GM19025 (cell line): Measurements from ENCODE around the gene ADRA2B.

ENCODE experiments used
- ATAC-seq: cut with Tn5 transposase; IDR thresholded peaks from one replicate; pipeline ENCODE4 v1.9.1; 2021; ENCODE audit warnings: mild to moderate bottlenecking, low read depth, moderate library complexity; ENCODE audit not compliant: unreplicated experiment

ADRA2B gene

DNA sequence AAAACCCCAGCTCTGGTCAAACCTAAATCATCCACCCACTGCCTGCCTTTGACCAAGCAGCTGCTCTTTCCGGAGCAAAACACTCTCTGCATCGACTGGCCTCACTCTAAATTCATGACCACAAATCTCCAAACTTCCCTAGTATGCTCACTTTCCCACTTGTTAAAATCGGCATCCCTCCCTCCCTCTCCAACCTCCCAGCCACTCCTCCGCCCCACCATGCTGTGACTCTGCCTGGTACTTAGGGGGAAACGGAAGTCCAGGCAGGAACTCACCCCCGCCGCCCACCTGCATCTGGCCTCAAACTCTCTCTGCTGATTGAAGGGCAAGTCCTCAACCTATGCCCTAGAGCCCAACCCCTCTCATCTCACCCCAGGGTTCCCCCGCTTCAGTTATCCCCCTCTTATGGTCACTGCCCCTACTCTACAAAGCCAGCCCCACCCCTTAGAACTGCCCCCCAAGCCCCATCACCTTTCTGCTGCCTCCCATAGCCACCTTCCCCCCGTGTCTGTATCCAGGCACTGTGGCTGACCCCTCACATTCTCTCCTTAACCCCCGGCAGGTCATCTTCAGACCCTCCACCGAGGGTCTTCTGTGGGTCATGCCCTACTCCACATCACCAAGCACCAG lies 3.8 kb upstream of the ADRA2B start:
- ATAC-seq: no peak

DNA sequence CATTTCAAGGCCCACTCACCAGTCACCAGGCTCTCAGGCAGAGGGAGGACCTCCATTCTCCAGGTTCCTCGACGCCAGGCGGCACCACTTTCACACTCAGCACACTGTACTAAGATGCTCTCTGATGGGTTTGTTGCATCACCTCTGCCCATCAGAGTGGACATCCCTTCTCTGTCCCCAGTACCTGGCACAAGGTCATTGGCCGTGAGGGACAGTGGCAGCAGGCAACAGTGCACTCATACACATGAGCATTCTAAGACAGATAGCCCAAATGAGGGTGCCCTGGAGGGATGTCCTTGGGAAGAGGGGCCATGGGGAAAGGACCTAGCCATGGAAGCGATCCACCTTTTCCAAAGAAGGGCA lies 3.0 kb upstream of the ADRA2B start:
- ATAC-seq: no peak

DNA sequence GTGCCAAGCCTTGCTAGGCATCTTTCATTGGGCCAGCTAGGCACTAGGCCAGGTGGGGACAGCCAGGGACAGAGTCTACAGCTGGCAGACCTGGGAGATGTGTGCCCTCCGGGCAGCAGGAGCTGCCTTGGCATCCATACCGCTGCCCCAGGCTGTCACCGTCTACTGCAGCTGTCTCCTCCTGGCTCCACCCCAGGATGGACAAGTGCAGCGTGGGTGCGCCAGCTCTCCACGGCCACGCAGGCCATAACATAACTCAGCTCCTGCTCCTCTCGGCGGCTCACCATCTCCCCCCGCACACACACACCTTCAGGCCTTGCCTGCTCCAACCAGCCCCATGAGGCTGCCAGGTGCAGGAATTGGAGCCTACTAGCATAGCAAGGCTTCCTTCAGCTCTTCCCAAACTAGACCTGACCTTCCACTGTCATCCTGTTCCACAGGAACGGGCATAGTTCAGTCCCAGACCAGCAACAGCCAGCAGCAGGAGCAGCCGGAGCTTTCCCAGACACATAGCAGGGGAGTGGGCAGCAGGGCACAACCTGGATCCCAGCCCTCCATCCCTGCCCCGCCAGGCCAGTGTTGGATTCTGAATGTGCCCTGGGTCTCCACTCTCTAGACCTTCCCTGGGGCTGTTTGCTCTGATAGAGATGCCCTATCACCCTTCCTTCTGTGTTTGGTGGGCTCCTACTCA lies 2.5 kb upstream of the ADRA2B start:
- ATAC-seq: no peak

GRCh38 chr2:96117701-96118588 lies 1.6 kb upstream of the ADRA2B start:
- ATAC-seq: no peak

DNA sequence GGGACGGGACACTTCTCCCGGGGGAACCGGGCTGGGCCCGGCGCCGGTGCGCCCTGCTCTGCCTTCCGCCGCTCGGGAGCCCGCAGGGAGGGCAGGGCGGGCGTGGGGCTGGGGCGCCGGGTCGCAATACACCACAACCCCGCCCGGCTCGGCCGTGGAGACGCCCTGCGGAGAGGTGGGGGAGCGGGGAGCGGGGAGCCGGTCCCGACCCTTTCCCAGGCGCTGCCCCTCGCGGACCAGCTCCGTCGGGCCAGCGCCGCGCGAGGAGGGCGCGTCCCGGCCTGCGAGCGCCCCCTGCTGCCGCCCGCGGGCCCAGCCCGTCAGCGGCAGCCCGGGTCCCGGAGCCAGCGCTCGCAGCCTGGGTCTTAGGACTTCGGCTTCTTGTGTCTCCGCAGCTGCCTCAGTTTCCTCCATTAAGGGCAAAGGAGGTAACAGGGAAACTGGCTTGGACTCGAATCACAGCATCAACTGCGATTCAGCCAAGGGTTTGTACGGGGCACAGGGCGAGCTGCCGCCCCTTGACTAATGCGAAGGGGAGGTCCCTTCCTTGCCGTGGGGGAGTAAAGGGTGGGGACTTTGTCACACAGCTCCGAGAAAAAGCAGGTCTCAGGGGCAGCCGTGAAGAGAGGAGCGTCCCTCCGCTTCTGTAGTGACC lies 635 bp upstream of the ADRA2B start:
- peak; percentile 71 for ATAC-seq

DNA sequence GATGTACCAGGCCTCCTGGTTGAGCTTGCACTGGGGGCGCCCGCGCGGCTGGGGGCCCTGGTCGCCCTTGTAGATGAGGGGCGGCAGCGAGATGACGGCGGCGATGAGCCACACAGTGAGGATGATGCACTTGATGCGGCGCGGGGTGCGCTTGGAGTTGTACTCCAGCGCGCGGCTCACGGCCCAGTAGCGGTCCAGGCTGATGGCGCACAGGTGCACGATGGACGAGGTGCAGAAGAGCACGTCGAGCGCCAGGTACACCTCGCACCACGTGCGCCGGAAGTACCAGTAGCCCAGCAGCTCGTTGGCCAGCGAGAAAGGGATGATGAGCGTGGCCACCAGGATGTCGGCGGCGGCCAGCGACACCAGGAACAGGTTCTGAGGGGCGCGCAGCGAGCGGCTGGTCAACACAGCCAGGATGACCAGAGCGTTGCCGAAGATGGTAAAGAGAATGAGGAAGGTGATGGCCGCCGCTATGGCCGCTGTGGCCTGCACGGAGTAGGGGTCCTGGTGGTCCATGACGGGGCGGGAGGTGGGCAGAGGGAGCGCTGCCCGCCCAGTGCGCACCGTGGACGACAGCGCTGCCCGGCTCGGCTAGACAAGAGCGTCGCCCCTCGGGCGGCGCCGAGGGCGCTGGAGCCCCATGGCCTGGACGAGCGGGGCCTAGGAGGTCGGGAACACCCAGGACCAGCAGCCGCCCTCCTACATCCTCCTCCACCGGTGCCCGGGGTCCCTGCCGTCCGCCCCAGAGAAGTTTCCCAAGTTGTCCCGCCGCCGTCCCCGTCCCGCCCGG lies 544 bp downstream of the ADRA2B start:
- ATAC-seq: no peak

GRCh38 chr2:96114903-96115581 lies 1.3 kb downstream of the ADRA2B start:
- ATAC-seq: no peak

GRCh38 chr2:96114546-96114902 lies 1.8 kb downstream of the ADRA2B start:
- no peak for ATAC-seq

GRCh38 chr2:96113951-96114350 lies 2.4 kb downstream of the ADRA2B start:
- no peak for ATAC-seq

DNA sequence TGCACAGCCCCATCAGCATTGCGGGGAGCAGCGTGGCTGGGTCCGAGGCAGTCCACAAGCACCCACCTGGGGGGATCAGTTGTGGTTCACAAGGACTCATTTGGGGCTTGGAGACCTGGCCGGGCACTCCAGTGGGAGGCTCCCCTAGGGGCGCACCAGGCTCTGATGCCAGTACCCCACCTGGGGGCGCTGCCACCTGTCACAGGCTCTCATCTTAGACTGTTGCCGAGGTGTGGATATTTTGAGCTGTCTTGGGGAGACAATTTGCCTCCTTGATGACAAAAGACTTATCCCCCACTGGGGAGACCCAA lies 3.0 kb downstream of the ADRA2B start:
- no peak for ATAC-seq

- no peak for ATAC-seq
These were observed 3.6 kb downstream of the ADRA2B start for GRCh38 chr2:96112501-96113366.

DNA sequence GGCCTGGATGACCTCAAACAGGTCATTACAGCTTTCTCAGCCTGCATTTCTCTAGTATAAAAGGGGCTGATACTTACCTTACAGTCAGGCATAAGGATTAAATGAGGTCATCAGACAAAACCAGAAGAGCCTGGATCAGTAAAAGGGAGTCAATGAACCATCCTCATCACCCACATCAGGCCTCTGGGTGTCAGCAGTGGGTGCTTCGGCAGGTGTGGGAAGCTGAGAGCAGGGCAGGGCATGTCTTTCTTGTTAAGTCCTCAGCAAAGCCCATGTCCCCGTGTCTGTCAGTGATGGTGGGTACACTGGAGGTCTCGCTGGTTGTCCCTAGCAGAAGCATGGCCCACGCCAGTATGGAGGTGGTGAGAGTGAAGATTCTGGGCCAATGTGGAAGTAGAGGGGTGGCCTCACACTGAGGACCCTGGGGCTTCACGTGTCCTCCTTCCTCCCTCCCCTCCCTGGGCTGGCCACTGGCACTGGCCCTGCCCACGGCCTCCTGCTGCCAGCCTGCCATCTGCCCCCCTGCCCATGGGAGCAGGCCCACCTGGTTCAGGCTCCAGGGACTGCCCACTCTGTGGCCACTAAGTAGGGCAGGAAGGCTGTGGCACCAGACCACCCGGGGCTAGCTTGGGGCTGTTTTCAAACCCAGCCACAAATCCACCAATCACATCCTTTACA lies 4.4 kb downstream of the ADRA2B start:
- no peak for ATAC-seq

- no peak for ATAC-seq
These were observed 5.1 kb downstream of the ADRA2B start for GRCh38 chr2:96111257-96111640.

DNA sequence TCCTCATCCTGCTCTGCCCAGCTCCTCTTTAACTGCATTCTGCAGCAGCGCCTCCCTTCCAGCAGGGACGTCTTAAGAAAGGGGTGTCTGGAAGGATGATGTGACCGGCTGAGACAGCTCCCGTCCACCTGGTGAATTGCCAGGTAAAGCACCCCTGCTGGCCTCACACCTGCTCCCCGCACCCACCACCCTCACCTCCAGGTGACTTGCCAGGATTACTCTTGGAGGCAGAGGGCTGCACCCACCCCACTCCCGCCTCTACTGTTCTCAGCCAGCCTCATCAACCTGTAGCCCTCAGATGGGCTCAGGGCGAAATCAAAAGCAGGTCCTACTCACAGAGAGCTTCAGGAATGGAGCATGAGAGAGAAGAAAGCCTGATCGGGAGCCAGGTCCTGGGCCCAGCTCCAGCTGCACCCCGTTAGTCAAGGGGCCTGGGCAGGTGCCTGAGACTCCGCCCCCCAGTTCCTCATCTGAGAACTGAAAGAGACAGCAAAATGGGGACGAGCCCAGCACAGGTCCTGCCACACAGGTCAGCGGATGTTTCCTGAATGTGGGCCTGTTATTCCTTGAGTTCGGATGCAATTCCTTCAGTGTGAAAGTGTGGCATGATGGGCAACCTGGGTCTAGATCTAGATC lies 5.6 kb downstream of the ADRA2B start:
- ATAC-seq: no peak

DNA sequence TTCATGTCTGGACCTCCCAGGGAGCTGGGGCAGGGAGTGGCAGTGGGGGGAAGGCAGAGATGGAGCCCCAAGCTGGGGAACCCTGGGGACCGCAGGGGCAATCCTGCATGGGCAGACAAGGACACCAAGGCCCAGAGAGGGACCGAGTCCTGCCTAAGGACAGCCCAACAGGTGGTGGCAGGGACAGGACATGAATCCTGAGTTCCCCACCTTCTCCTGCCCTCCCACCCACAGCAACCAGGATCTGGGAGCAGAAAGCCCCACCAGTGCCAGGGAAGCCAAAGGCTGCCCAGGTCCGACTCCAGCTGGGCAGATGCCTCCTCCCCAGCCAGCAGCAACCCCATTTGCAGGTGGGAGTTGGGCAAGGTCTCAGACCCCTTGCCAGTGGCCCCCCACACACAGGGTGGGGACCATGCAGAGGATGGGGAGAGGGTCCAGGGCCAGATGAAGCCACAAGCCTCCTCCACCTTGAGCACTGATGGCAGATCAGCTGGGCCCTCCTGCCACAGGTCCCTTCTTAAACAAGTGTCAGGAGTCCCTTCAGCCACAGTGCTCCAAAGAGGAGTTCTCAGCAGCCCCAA lies 6.3 kb downstream of the ADRA2B start:
- ATAC-seq: no peak

GRCh38 chr2:96109361-96109680 lies 7.0 kb downstream of the ADRA2B start:
- ATAC-seq: no peak

- no peak for ATAC-seq
These were observed 7.6 kb downstream of the ADRA2B start for GRCh38 chr2:96108541-96109360.
